SU-DHL-6 (cell line): ENCODE data around the gene LIPM.

ENCODE experiments used
- H2AFZ ChIP-seq: fragments of 200-600 bp; sonication (generic); 2 replicates; pipeline ENCODE4 v1.6.1; 2014; ENCODE audit warnings: low read depth, mild to moderate bottlenecking, moderate library complexity, mixed read lengths, antibody characterized with exemption, low read length; ENCODE audit not compliant: severe bottlenecking
- H3F3A ChIP-seq: fragments of 200-600 bp; shearing (Covaris generic); 2 replicates; pipeline ENCODE4 v1.6.0; 2016; ENCODE audit warnings: antibody characterized with exemption, mild to moderate bottlenecking; ENCODE audit not compliant: insufficient read depth
- H3K27ac ChIP-seq: fragments of 200-600 bp; sonication (generic); 2 replicates; pipeline ENCODE4 v1.5.1; 2016; ENCODE audit warnings: low read depth, mild to moderate bottlenecking, low read length, moderate library complexity, mixed read lengths
- H3K27me3 ChIP-seq: fragments of 200-600 bp; sonication (generic), shearing (Covaris generic); 2 replicates; pipeline ENCODE4 v1.6.0; 2014; ENCODE audit warnings: mild to moderate bottlenecking, low read length
- H3K36me3 ChIP-seq: fragments of 200-600 bp; sonication (generic); 2 replicates; pipeline ENCODE4 v1.6.1; 2014; ENCODE audit warnings: mild to moderate bottlenecking, low read length, mixed read lengths
- H3K4me2 ChIP-seq: fragments of 300-600, 200-600 bp; shearing (Covaris generic), sonication (generic); 2 replicates; pipeline ENCODE4 v1.6.0; 2014; ENCODE audit warnings: low read length, low read depth, mild to moderate bottlenecking; ENCODE audit not compliant: poor library complexity, severe bottlenecking
- H3K4me3 ChIP-seq: fragments of 200-600 bp; sonication (generic); 2 replicates; pipeline ENCODE4 v1.5.1; 2014; ENCODE audit warnings: antibody characterized with exemption, low read length, mild to moderate bottlenecking, mixed read lengths; ENCODE audit not compliant: insufficient read depth, poor library complexity, severe bottlenecking
- H3K79me2 ChIP-seq: fragments of 200-600 bp; sonication (generic); 2 replicates; pipeline ENCODE4 v1.6.1; 2014; ENCODE audit warnings: mild to moderate bottlenecking, low read length, moderate library complexity; ENCODE audit not compliant: insufficient read depth
- H3K9ac ChIP-seq: fragments of 200-600 bp; sonication (generic); 2 replicates; pipeline ENCODE4 v1.7.0; 2014; ENCODE audit warnings: mild to moderate bottlenecking, low read length
- H3K9me2 ChIP-seq: fragments of 200-600 bp; sonication (generic); replicated peaks from 2 replicates; pipeline ENCODE4 v1.6.1; 2014; ENCODE audit warnings: low read length; ENCODE audit not compliant: insufficient read depth
- H3K9me3 ChIP-seq: fragments of 200-600 bp; sonication (generic); 2 replicates; pipeline ENCODE4 v1.6.1; 2014; ENCODE audit warnings: low read length, mixed read lengths; ENCODE audit not compliant: insufficient read depth
- H4K20me1 ChIP-seq: fragments of 200-600 bp; sonication (generic); 2 replicates; pipeline ENCODE4 v1.6.1; 2014; ENCODE audit warnings: low read depth, mild to moderate bottlenecking, antibody characterized with exemption, low read length, moderate library complexity, mixed read lengths
- EZH2phosphoT487 ChIP-seq: fragments of 200-600 bp; sonication (generic), shearing (Covaris generic); conservative IDR thresholded peaks from 2 replicates; pipeline ENCODE4 v1.6.1; 2018; ENCODE audit warnings: mild to moderate bottlenecking, antibody characterized with exemption, low read length, moderate library complexity, mixed read lengths
- TF ChIP-seq, protein P1 (sequence below): fragments of 200-600 bp; sonication (generic); IDR thresholded peaks from one replicate; pipeline ENCODE4 v1.5.1; 2017; ENCODE audit warnings: antibody characterized with exemption, mild to moderate bottlenecking, low read length, moderate library complexity; ENCODE audit not compliant: insufficient read depth, poor library complexity, severe bottlenecking

LIPM gene

DNA sequence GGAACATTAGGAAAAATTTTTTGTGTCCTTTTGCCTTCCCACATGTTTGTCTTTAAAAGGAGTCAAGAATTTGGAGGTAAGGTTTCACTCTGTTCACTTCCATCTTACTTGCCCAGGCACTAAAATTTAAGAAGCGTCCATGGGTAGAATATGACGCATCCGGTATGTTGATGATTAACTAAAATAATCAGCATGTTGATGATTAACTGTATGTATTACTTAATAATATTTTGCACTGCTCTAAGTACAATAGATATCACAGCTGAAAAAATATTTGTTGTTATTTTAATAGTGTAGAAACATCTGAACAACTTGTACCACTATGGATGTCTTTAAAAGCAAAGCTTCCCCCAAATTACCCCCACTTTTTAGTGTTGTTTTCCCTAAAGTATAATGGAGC lies 37.6 kb downstream of the LIPM start:
- Histone ChIP-seq H3K9me2 (no peaks in the 10 kb centered on the region), H4K20me1 (no peaks in the 10 kb centered on the region), H3F3A (no peaks in the 10 kb centered on the region), H3K79me2 (no peaks in the 10 kb centered on the region), H3K9me3 (no peaks in the 10 kb centered on the region), H2AFZ (no peak overlapping the region), H3K9ac (no peak overlapping the region), H3K4me2 (no peak overlapping the region), H3K27me3 (no peaks in the 10 kb centered on the region), H3K36me3 (no peaks in the 10 kb centered on the region), H3K4me3 (no peak overlapping the region), H3K27ac (no peak overlapping the region)
- no peak for TF ChIP-seq EZH2phosphoT487
- TF ChIP-seq, protein P1, sequence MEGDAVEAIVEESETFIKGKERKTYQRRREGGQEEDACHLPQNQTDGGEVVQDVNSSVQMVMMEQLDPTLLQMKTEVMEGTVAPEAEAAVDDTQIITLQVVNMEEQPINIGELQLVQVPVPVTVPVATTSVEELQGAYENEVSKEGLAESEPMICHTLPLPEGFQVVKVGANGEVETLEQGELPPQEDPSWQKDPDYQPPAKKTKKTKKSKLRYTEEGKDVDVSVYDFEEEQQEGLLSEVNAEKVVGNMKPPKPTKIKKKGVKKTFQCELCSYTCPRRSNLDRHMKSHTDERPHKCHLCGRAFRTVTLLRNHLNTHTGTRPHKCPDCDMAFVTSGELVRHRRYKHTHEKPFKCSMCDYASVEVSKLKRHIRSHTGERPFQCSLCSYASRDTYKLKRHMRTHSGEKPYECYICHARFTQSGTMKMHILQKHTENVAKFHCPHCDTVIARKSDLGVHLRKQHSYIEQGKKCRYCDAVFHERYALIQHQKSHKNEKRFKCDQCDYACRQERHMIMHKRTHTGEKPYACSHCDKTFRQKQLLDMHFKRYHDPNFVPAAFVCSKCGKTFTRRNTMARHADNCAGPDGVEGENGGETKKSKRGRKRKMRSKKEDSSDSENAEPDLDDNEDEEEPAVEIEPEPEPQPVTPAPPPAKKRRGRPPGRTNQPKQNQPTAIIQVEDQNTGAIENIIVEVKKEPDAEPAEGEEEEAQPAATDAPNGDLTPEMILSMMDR: no peak

DNA sequence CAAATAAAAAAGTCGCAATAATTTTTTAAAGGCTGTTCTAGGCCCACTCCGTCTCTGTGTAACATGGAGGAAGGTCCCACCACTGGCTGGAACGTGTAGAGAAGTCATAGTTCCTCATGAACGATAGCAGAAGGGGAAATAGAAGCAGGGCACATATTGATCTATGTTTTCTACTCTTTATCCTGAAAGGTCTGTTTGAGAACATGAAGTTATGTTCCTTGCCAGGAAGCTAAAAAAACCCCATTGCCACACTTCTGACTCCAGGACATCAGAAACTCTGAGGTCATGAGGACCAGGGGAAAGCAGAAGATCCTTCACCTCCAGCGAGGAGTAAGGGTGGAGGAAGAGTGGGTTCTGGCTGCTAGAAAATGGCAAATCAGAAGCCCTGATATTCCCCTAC lies 38.4 kb downstream of the LIPM start:
- Histone ChIP-seq H3K79me2 (no peaks in the 10 kb centered on the region), H3K4me2 (no peak overlapping the region), H3K4me3 (no peak overlapping the region), H3K9ac (no peak overlapping the region), H4K20me1 (no peaks in the 10 kb centered on the region), H3K36me3 (no peaks in the 10 kb centered on the region), H3K27me3 (no peaks in the 10 kb centered on the region), H3K27ac (no peak overlapping the region), H3K9me2 (no peaks in the 10 kb centered on the region), H3K9me3 (no peaks in the 10 kb centered on the region), H2AFZ (no peak overlapping the region), H3F3A (no peaks in the 10 kb centered on the region)
- no peak for TF ChIP-seq EZH2phosphoT487
- TF ChIP-seq, protein P1: no peak

DNA sequence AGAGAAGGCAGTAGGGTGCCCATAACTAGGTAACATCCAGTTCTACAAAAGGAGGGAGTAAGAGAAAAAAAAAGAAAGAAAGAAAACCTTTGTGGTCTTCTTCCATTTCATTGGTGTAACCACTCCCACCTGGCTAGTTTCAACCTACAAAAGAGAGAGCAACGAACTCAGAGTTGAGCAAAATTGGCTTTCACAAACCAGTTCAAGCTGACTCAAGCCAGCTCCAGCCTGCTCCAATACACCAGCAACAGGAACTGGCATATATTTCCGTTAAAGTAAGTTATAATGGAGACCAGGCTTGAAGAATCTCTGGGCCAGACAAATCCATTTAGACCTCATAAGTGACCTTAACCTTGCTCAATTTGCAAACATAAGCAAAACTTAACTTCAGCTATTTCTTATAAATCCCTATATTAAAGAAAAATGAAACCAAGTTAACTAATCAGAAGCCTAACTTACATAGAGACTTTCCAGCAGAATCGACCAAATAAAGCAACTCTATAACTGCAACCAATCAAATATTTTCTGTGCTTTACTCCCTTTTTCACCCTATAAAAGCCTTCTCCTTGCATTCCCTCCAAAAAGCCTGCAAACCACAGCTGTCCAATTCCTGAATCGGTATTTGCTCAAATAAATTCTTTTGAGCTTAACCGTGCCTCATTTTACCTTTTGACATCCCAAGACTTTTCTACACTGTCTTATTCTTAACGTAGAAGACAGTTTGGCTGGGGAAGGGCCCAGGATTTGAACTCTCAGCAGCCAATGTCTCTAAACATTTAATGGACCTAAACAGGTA lies 39.0 kb downstream of the LIPM start:
- H3K9ac ChIP-seq: no peak overlapping the region

More for the DNA sequence above, 39.0 kb downstream of the LIPM start:
- Histone ChIP-seq H2AFZ (no peak overlapping the region), H3K9me2 (no peaks in the 10 kb centered on the region), H3K27me3 (no peaks in the 10 kb centered on the region), H3K9me3 (no peaks in the 10 kb centered on the region), H3K4me3 (no peak overlapping the region), H3F3A (no peaks in the 10 kb centered on the region), H4K20me1 (no peaks in the 10 kb centered on the region), H3K4me2 (no peak overlapping the region), H3K36me3 (no peaks in the 10 kb centered on the region), H3K79me2 (no peaks in the 10 kb centered on the region), H3K27ac (no peak overlapping the region)
- TF ChIP-seq, protein P1: no peak
- no peak for TF ChIP-seq EZH2phosphoT487
